Measurements from ENCODE around the gene HNRNPL. TPM values are rescaled to one million over a fixed set of nuclear protein-coding genes. Genes with fewer than 3 reads are reported as not detected.

The HNRNPL gene
- total RNA-seq, 1 experiment from 2014 or later, result 443 TPM

DNA sequence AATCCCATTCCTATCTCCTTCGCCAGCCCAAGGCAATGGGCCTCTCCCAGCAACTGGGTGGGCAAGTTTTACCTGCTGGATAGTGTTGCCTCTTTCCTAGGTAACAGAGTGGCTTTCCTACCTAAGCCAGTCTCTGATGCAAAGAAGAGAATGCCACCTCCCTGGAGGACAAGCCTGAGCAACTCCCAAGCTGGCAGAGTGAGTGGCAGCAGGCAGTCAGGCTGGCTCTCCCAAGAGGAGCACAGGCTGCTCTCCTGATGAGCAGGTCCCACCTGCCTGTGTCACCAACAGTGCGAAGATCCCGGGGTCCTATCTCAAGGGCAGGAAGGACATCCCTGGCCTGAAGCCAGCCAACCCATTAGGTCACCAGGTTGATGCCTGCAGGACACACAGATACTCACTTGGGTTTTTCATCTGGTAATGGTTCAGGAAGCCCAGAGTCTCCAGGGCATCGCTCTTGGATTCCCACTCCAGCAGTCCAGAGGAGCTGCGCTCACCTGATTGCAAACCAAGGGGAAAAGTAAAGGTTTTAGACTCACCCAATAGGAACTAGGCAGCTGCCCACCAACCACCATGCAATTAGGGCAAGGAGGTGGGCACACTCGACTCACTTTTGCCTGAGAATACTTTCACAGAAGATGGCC is 12.7 kb downstream of the HNRNPL start:
- no TSS peak for BruUV-seq (replicated peaks)

DNA sequence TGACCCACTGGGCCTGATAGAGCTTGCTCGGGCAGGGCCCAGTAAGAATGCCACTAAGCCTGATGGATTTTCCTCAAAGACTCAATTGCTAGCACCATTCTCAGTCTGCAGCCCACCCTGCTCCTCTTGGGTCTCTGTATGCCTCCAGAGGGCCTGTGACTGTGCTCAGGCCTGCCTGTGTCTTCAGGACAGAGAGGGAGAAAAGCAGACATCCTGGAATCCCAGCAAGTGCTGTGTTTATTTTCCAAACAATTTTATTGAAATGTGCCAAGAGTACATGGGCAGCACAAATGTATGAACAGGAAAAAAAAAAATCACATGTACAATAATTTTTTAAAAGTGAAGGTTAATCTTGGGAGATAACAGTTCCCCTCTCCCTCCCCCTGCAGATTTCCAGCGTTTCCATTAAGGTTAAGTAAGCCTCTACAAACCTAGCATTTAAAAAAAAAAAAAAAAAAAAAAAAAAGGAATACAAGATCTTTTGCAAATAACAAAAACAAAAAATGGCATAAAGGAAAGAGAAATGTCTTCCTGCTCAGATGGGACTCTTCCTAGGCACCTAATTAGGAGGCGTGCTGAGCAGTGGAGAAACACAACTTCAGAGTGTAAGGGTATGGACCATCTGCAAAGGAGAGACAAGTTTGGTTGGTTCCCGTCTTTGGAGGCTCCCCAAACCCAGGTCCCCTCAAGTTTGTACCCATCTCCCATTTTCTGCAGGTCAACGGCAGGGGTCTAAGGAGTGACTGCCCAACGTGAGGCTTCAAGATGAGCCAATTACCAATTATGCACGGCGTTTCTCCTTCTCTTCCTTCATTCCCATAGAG is 13.4 kb downstream of the HNRNPL start:
- Mint-ChIP-seq H3K9me3 (ENCODE audit: unreplicated experiment) (no peaks in the 10 kb centered on the region), H3K4me1 (ENCODE audit: low read depth, unreplicated experiment) (peaks cover 25% of the 10 kb centered on the region), H3K36me3 (ENCODE audit: insufficient read depth, unreplicated experiment) (peaks cover 97% of the 10 kb centered on the region), H3K27ac (ENCODE audit: unreplicated experiment) (peak overlapping the region; percentile 77), H3K27me3 (ENCODE audit: insufficient read depth, unreplicated experiment) (no peaks in the 10 kb centered on the region), H3K4me3 (ENCODE audit: unreplicated experiment) (no peak overlapping the region)
- H3K4me1 ChIP-seq, result peaks cover 39% of the 10 kb centered on the region
- TF ChIP-seq, protein P1, sequence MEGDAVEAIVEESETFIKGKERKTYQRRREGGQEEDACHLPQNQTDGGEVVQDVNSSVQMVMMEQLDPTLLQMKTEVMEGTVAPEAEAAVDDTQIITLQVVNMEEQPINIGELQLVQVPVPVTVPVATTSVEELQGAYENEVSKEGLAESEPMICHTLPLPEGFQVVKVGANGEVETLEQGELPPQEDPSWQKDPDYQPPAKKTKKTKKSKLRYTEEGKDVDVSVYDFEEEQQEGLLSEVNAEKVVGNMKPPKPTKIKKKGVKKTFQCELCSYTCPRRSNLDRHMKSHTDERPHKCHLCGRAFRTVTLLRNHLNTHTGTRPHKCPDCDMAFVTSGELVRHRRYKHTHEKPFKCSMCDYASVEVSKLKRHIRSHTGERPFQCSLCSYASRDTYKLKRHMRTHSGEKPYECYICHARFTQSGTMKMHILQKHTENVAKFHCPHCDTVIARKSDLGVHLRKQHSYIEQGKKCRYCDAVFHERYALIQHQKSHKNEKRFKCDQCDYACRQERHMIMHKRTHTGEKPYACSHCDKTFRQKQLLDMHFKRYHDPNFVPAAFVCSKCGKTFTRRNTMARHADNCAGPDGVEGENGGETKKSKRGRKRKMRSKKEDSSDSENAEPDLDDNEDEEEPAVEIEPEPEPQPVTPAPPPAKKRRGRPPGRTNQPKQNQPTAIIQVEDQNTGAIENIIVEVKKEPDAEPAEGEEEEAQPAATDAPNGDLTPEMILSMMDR (IDR thresholded peaks at IDR 0.05; ENCODE audit: insufficient read depth in 1 of 2, low read depth in 1 of 2, low read length in 1 of 2, severe bottlenecking in 1 of 2, unreplicated experiment in 1 of 2), result no peak
- ChIA-PET POLR2A (no interaction called here), CTCF (no interaction called here)
- intact Hi-C loops (cut with micrococcal nuclease; ENCODE audit: unreplicated experiment), result loop anchor here (2.0 to 5.0 kb wide), 2 partner anchors 99 to 200 kb away; no protein-coding TSS in a partner anchor
- DNase-seq, result no peak
- no peaks in the 10 kb centered on the region for H3K9me3 ChIP-seq
- BruUV-seq (replicated peaks), result no TSS peak
- H3K4me3 ChIP-seq (ENCODE audit: low read depth, low read length), result no peak overlapping the region
- H3K36me3 ChIP-seq (ENCODE audit: control insufficient read depth, insufficient read depth, low read length), result peaks cover 10% of the 10 kb centered on the region
- H3K27me3 ChIP-seq (replicated peaks; ENCODE audit: control insufficient read depth, insufficient read depth, low read length), result no peaks in the 10 kb centered on the region

More for the DNA sequence above, 12.7 kb downstream of the HNRNPL start:
- no peak for DNase-seq
- H3K4me3 ChIP-seq (ENCODE audit: low read depth, low read length), result no peak overlapping the region
- Mint-ChIP-seq H3K27ac (ENCODE audit: unreplicated experiment) (peak overlapping the region; percentile 77), H3K27me3 (ENCODE audit: insufficient read depth, unreplicated experiment) (no peaks in the 10 kb centered on the region), H3K4me1 (ENCODE audit: low read depth, unreplicated experiment) (peaks cover 25% of the 10 kb centered on the region), H3K36me3 (ENCODE audit: insufficient read depth, unreplicated experiment) (peaks cover 97% of the 10 kb centered on the region), H3K4me3 (ENCODE audit: unreplicated experiment) (no peak overlapping the region), H3K9me3 (ENCODE audit: unreplicated experiment) (no peaks in the 10 kb centered on the region)
- ChIA-PET POLR2A (interaction anchor here (0.6 to 1.8 kb wide), 8 partner anchors 12 to 93 kb away, joined by 3 to 15 read pairs (median 7); partner anchors contain the start of genes HNRNPL, MRPS12 and SARS2), CTCF (interaction anchor here (0.7 to 1.8 kb wide), 4 partner anchors 15 to 200 kb away, joined by 3 to 8 read pairs (median 4); partner anchors contain the start of genes MRPS12 and SARS2)
- no peaks in the 10 kb centered on the region for H3K27me3 ChIP-seq (replicated peaks; ENCODE audit: control insufficient read depth, insufficient read depth, low read length)
- intact Hi-C loops (cut with micrococcal nuclease; ENCODE audit: unreplicated experiment), result loop anchor here (2.0 to 5.0 kb wide), 2 partner anchors 100 to 200 kb away; no protein-coding TSS in a partner anchor
- H3K9me3 ChIP-seq, result no peaks in the 10 kb centered on the region
- H3K36me3 ChIP-seq (ENCODE audit: control insufficient read depth, insufficient read depth, low read length), result peaks cover 11% of the 10 kb centered on the region
- H3K4me1 ChIP-seq, result peaks cover 38% of the 10 kb centered on the region
- TF ChIP-seq, protein P1 (IDR thresholded peaks at IDR 0.05; ENCODE audit: insufficient read depth in 1 of 2, low read depth in 1 of 2, low read length in 1 of 2, severe bottlenecking in 1 of 2, unreplicated experiment in 1 of 2), result no peak

DNA sequence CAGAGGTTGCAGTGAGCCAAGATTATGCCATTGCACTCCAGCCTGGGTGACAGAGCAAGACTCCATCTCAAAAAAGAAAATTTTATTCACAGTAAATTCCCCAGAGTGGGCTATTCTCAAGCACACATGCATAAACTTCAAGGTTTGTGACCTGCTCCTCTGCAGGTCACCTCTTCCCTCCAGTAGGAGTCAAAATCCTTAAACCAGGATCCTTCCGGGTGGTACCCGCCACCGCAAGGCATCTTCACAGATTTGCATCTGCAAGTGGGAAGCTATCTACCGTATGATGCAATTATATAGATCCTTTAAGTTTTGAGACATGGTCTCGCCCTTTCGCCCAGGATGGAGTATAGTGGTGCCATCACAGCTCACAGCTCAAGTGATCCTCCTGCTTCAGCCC is 15.2 kb downstream of the HNRNPL start:
- ChIA-PET POLR2A (interaction anchor here (1.0 kb wide), 1 partner anchor 15 kb away, joined by 3 read pairs; no protein-coding TSS in a partner anchor), CTCF (no interaction called here)
- BruUV-seq (replicated peaks), result no TSS peak
- Histone ChIP-seq H3K36me3 (ENCODE audit: control insufficient read depth, insufficient read depth, low read length) (peaks cover 9% of the 10 kb centered on the region), H3K4me1 (peaks cover 41% of the 10 kb centered on the region), H3K27me3 (replicated peaks; ENCODE audit: control insufficient read depth, insufficient read depth, low read length) (no peaks in the 10 kb centered on the region), H3K4me3 (ENCODE audit: low read depth, low read length) (no peak overlapping the region), H3K9me3 (no peaks in the 10 kb centered on the region)
- no peak overlapping the region for H3K27ac Mint-ChIP-seq (ENCODE audit: unreplicated experiment)
- peaks cover 97% of the 10 kb centered on the region for H3K36me3 Mint-ChIP-seq (ENCODE audit: insufficient read depth, unreplicated experiment)
- peaks cover 19% of the 10 kb centered on the region for H3K4me1 Mint-ChIP-seq (ENCODE audit: low read depth, unreplicated experiment)
- H3K27me3 Mint-ChIP-seq (ENCODE audit: insufficient read depth, unreplicated experiment), result no peaks in the 10 kb centered on the region
- TF ChIP-seq, protein P1 (IDR thresholded peaks at IDR 0.05; ENCODE audit: insufficient read depth in 1 of 2, low read depth in 1 of 2, low read length in 1 of 2, severe bottlenecking in 1 of 2, unreplicated experiment in 1 of 2), result no peak
- no peaks in the 10 kb centered on the region for H3K9me3 Mint-ChIP-seq (ENCODE audit: unreplicated experiment)
- intact Hi-C loops (cut with micrococcal nuclease; ENCODE audit: unreplicated experiment), result no loop called here
- DNase-seq, result no peak
- peak overlapping the region; percentile 27 for H3K4me3 Mint-ChIP-seq (ENCODE audit: unreplicated experiment)

Measured in Caco-2 (cell line).